Measurements from ENCODE around the gene PDGFC.

PDGFC gene

DNA sequence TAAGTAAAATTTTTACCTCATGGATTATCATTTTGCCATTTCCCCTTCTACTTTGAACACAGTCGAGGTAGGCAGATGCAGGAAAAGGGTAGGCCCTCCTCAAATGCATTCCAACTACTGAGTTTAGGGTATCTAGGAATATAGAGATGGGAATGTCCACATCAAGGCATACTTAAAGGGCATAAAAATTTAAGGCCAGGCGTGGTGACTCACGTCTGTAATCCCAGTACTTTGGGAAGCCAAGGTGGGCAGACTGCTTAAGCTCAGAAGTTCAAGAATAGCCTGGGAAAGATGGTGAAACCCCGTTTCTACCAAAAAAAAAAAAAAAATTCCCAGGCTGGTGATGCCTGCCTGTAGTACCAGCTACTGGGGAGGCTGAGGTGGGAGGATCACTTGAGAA lies 146.5 kb downstream of the PDGFC start:
- DNase-seq, result no peak

DNA sequence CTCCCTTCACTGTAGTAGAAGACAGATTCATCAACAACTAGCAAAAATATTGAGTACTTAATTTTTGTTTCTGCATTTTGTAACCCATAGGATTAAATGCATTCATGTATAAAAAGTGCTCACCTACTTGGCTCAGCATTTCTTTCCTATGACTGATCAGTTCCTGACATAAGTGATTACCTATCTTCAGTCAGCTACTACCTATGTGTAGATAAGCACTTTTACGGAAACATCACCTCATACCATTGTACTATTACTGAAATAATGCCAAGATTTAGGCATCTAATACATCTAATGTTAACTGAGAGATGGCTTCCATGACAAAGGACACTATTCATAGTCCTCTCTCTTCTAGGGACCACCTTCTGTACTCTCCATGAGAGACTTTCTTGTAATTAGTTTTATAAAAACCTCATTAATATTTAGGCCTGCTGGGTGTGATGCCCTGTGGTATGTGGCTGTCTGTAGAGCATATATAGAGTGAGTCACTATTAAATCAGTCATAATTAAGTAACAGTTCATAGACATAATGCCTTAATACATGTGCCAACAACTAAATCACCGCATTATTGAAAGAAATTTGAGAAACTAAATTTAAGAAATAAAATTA lies 147.0 kb downstream of the PDGFC start:
- DNase-seq, result no peak

- DNase-seq, result peak; percentile 60
These were observed 150.7 kb downstream of the PDGFC start for GRCh38 chr4:156820931-156821330.

DNA sequence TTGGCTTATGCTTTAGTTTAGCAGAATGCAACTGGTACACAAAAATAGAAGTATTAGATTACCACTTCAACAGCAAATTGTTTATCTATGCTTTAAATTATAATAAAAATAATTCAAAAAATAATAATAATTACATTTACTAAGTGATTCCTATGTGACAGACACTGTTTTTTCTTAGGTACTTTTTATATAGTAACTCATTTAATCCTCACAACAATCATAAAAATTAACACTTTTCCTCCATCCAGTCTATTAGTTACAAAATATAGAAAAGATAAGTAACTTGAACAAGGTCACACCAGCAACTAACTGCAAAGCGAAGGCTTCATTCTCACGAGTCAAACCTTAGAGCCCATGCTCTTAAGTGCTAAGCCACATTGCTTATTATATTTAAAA lies 155.2 kb downstream of the PDGFC start:
- DNase-seq, result no peak

- DNase-seq, result no peak
These were observed 155.8 kb downstream of the PDGFC start for GRCh38 chr4:156815717-156816359.

DNA sequence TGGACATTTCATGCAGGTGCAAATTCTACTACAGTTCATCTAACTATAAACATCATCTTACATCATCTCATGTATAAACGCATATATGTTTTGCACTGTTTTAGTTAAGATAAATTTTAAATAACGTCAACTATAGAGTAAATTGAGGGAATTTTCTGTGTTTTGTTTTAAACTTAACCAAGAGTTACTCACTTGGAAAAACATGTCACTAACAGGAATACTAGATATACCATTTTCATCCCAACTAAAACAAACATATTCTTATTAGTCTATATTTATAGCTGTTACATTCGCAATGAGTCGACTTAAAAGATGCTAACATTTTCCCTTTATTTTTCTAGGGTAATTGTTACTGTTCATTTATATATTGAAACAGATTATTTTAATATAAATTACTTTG lies 159.6 kb downstream of the PDGFC start:
- no peak for DNase-seq

- DNase-seq, result no peak
These were observed 160.3 kb downstream of the PDGFC start for GRCh38 chr4:156811286-156811685.

- no peak for DNase-seq
These were observed 165.9 kb downstream of the PDGFC start for GRCh38 chr4:156805696-156806095.

DNA sequence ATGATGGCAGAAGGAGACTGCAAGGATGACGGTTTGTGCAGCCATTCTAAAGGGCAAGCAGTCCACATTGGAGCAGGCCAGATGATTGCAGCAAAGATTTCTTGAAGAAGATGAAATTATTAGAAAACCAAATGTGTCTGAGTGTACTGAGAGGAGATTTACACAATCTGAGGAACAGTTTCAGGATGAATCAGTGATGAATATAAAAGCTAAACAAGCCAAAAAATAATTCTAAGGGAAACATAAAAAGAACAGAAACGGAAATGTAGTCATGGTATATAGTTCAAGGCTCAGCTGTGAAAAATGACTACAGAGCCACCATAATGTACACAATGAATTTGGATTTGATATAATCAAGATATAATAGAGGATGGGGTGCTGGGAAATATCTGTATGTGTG lies 168.5 kb downstream of the PDGFC start:
- DNase-seq, result peak; percentile 35

DNA sequence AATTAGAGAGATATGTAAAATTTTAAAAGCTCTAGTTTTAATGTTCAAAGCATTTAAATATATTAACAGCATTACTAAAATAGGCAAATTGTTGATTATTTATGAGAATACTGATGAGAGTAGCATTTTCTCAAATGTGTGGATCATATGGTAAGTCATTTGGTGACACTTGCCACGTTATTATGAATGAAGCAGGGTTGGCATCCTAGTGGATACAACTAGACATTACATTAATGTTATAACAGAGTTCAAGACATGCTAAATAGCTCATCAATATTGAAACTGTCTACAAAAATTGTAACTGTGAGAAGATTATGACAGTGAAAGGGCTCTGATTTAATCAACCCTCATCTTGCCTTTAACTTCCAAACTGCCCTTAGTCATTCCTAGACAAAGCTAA lies 171.1 kb downstream of the PDGFC start:
- no peak for DNase-seq

- peak; percentile 84 for DNase-seq
These were observed 172.4 kb downstream of the PDGFC start for GRCh38 chr4:156799121-156799589.

- no peak for DNase-seq
These were observed 173.2 kb downstream of the PDGFC start for GRCh38 chr4:156798438-156798837.

DNA sequence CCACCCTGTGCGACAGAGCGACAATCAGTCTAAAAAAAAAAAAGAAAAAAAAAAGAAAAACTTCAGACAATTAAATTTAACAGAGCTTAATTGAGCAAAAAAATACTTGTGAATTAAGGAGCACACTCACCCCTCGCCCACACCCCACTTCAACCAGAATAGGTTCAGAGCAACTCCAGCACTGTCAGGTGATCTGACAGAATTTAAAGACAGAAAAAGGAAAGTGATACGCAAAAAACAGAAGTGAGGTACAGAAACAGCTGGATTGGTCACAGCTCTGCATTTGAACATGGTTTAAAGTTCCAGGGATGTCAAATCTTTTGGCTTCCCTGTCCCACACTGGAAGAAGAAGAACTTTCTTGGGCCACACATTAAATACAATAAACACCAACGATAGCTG lies 174.4 kb downstream of the PDGFC start:
- DNase-seq, result no peak

DNA sequence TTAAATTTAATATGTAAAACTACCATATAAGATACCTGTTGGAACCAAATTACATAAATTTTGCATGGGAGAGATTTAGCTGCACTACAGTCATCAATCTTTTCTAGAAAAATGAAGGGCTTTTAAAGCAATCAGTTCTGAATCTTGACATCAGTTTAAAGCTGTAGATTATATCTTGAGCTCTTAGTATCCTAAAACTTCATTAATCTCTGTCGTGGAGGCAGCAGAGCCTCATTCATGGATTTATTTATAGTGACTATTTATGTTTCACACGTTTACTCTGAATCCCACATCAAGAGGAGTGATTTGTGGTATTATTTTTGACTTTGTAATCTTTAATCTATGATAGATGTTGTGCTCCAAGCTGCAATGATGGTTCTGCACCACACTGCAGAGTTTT lies 175.9 kb downstream of the PDGFC start:
- DNase-seq, result no peak

DNA sequence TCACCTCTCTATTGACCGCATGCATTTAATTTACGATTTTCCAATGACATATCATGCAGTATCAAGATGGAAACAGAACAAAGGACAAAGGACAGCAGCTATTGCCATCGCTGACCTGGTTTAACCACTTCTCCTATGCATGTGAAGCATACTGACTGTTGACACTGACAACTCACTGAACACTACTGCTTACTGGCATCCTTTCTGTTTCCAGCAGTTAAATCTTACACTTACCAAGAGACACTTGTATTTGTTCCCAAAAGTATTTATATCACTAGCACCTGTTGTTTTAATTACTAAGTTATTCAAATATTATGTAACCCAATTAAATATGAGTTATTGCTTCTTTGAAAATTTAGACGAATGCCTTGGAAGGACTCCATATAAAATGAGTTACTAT lies 176.7 kb downstream of the PDGFC start:
- DNase-seq, result no peak

DNA sequence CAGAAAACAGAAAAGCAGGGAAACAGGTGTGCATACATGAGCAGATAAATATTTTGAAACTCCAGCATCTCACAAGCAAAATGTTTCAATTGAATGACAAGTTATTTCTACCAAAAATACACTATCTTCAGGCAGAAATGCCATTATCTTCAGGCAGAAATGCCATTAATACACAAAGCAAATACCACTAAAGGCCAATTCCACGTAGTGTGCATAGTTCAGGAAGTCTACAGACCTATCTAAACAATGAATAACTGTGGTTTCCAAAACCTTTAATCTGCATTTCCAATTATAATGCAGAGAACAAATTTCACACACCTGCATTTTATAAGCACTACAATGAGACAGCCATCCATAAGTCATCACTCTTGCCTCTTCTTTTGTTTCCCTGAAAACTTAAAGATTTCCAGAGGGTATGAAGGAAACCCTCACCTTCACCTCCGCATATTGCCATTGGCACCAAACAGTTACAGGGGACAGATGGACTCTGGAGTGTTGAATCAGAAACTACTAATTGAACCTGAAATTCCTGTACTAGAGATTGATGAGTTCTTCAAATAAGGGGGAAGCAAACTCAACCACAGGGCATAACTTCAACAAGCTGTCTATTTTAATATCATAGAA lies 179.0 kb downstream of the PDGFC start:
- DNase-seq, result no peak

DNA sequence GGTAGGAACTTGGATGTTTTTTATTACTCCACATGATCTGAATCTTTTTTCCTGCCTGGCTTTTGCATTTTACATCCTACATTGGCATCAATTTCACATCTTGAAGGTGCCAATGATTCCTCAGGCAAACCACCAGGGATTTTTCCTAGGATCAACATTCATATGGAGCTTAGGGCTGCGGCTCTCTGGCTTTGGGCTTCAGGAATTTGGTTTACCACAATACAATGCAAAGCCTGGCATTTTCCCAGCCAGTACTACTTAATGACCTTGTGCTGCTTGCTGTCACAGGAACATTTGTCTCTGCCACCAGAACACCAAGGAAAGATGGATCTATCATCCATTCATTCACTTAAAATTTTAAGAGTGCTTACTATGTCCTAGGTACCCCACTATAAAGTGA lies 180.7 kb downstream of the PDGFC start:
- peak; percentile 93 for DNase-seq

GRCh38 chr4:156788782-156789181 lies 182.8 kb downstream of the PDGFC start:
- DNase-seq, result no peak

DNA sequence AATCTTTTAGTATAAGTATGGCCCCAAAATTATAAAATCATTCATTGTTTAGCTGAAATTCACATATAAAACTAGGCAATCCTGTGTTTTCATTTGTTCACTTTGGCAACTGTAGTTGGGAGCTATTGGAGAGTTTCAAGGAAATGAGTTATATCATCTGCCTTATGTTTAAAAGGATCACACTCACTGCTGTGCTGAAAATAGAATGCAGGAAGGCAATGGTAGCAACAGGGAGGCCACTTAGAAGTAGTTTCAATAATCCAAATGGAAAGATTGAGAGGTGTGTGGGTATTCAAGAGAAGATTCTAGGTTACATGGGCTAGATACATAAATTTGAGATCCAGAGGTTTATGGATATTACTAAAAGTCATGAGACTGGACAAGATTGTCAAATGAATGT lies 184.9 kb downstream of the PDGFC start:
- DNase-seq, result no peak

DNA sequence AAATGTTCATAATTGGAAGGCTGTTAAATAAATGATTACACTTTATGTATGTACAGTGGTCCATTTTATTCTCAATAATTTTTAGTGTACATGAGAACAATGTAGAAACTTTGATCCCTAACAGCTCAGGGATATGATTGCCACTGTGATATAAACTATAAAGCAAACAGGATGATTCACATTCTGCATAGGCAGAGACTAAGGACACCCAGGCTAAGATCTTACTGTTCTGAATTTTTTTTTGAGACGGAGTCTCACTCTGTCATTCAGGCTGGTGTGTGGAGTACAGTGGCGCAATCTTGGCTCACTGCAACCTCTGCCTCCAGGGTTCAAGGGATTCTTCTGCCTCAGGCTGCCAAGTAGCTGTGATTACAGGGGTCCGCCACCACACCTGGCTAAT lies 186.6 kb downstream of the PDGFC start:
- no peak for DNase-seq

DNA sequence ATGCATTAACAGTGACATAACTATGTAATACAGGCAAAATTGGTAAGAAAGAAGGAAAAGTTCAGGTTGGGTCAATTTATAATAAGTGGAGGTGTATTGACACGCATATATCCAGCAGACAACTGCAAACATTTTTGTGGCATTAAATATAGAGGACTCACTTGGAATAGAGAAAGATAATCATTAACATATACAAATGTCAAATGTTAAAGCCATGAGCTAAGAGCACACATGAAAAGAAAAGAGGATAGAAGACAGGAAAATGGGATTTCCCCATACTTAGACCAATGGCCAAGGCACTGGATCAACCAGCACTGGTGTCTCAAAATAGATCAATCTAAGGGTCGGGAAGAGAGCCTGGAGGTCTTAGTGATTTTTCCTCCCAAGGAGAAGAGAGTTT lies 187.6 kb downstream of the PDGFC start:
- DNase-seq, result no peak

GRCh38 chr4:156782491-156782890 lies 189.1 kb downstream of the PDGFC start:
- no peak for DNase-seq

GRCh38 chr4:156781852-156782251 lies 189.7 kb downstream of the PDGFC start:
- DNase-seq, result peak; percentile 58

- DNase-seq, result peak; percentile 95
These were observed 191.8 kb downstream of the PDGFC start for GRCh38 chr4:156779774-156780173.
